Caco-2 (cell line): ENCODE results near the gene SCFD2. TPM values are rescaled to one million over a fixed set of nuclear protein-coding genes. Genes with fewer than 3 reads are reported as not detected.
A peak's percentile ranks its signal among the peaks of the same experiment; 100 is the strongest.

Experiments used
- BruUV-seq: library from RNA; stranded (reverse); fragments of 400-500 nt; replicated peaks from 2 replicates; lab custom pipeline; 2021; lab: Mats Ljungman, UMichigan
- CTCF ChIA-PET: fragments of 300-600 bp; sonication (Branson Sonifier 250); formaldehyde crosslinking; loops from one replicate; lab custom pipeline; 2022; ENCODE audit warnings: antibody characterized with exemption; lab: Charles Lee
- POLR2A ChIA-PET: fragments of 300-600 bp; sonication (Branson Sonifier 250); formaldehyde crosslinking; loops from one replicate; lab custom pipeline; 2022; ENCODE audit warnings: antibody characterized with exemption; lab: Charles Lee
- DNase-seq, 2 experiments: peaks; one replicate each; pipeline versions ENCODE4 v3.0.0 to v3.0.0-alpha.2; 2020 to 2022
- H3K27me3 ChIP-seq: replicated peaks from 2 replicates; pipeline ENCODE4 v1.6.0; 2011; ENCODE audit warnings: low read length; ENCODE audit not compliant: control insufficient read depth, insufficient read depth
- H3K36me3 ChIP-seq: 2 replicates; pipeline ENCODE4 v1.5.1; 2011; ENCODE audit warnings: low read length; ENCODE audit not compliant: control insufficient read depth, insufficient read depth
- H3K4me1 ChIP-seq: fragments of 250-450 bp; sonication (Bioruptor Pico); 2 replicates; pipeline ENCODE4 v1.5.1; 2020; ENCODE audit warnings: mild to moderate bottlenecking
- H3K4me3 ChIP-seq: 2 replicates; pipeline ENCODE4 v1.5.1; 2011; ENCODE audit warnings: low read depth, mild to moderate bottlenecking, control low read depth, low read length
- H3K9me3 ChIP-seq: fragments of 250-450 bp; sonication (Bioruptor Pico); 2 replicates; pipeline ENCODE4 v1.5.1; 2020; ENCODE audit warnings: mild to moderate bottlenecking, moderate library complexity
- H3K27ac Mint-ChIP-seq: one replicate; pipeline ENCODE4 v1.8.0; 2022; ENCODE audit warnings: mixed read lengths; ENCODE audit not compliant: unreplicated experiment
- H3K27me3 Mint-ChIP-seq: one replicate; pipeline ENCODE4 v1.8.0; 2022; ENCODE audit warnings: mixed read lengths; ENCODE audit not compliant: insufficient read depth, unreplicated experiment
- H3K36me3 Mint-ChIP-seq: one replicate; pipeline ENCODE4 v1.8.0; 2022; ENCODE audit warnings: mild to moderate bottlenecking, mixed read lengths; ENCODE audit not compliant: insufficient read depth, unreplicated experiment
- H3K4me1 Mint-ChIP-seq: one replicate; pipeline ENCODE4 v1.8.0; 2022; ENCODE audit warnings: low read depth, mixed read lengths; ENCODE audit not compliant: unreplicated experiment
- H3K4me3 Mint-ChIP-seq: one replicate; pipeline ENCODE4 v1.8.0; 2022; ENCODE audit warnings: mild to moderate bottlenecking, moderate library complexity, mixed read lengths; ENCODE audit not compliant: unreplicated experiment
- H3K9me3 Mint-ChIP-seq: one replicate; pipeline ENCODE4 v1.8.0; 2022; ENCODE audit warnings: mixed read lengths; ENCODE audit not compliant: unreplicated experiment
- CTCF ChIP-seq, 2 experiments: fragments of 200-600 bp in 1 of 2; IDR thresholded peaks; 1 replicate in 1 of 2; 2 replicates in 1 of 2; pipeline versions ENCODE4 v1.5.1 to v1.8.0; 2011 to 2022; ENCODE audit warnings: antibody characterized with exemption in 1 of 2, control low read depth in 1 of 2, inconsistent platforms in 1 of 2, low read depth in 1 of 2, low read length in 1 of 2, mild to moderate bottlenecking in 1 of 2, moderate library complexity in 1 of 2; ENCODE audit not compliant: insufficient read depth in 1 of 2, severe bottlenecking in 1 of 2, unreplicated experiment in 1 of 2
- intact Hi-C: fragments of 100-400 bp; cut with micrococcal nuclease; formaldehyde crosslinking; loops from one replicate; pipeline ENCODE4 v1.10.0; 2022; ENCODE audit not compliant: unreplicated experiment
- total RNA-seq: library from RNA; stranded (reverse); gene quantifications from 2 replicates; pipeline ENCODE4 v1.2.3, GENCODE V29; 2022

SCFD2 gene
- total RNA-seq, 1 experiment from 2014 or later = 12.2 TPM

GRCh38 chr4:52862639-52863161 is 503.2 kb downstream of the SCFD2 start:
- POLR2A ChIA-PET = interaction anchor here (0.9 to 1.1 kb wide), 4 partner anchors 10 to 150 kb away, joined by 3 to 5 read pairs (median 4); partner anchors contain the start of gene ERVMER34-1
- Mint-ChIP-seq H3K27ac (peak overlapping the region; percentile 70), H3K36me3 (peaks cover 47% of the 10 kb centered on the region), H3K9me3 (peaks cover 16% of the 10 kb centered on the region), H3K4me1 (no peaks in the 10 kb centered on the region), H3K27me3 (no peaks in the 10 kb centered on the region), H3K4me3 (peak overlapping the region; percentile 86)
- CTCF ChIA-PET = no interaction called here
- H3K9me3 ChIP-seq = peaks cover 7% of the 10 kb centered on the region
- H3K36me3 ChIP-seq = peaks cover 1% of the 10 kb centered on the region
- DNase-seq = no peak
- H3K27me3 ChIP-seq = no peaks in the 10 kb centered on the region
- no peak for TF ChIP-seq CTCF (IDR thresholded peaks at IDR 0.05; ENCODE audit: insufficient read depth in 1 of 2, low read depth in 1 of 2, low read length in 1 of 2, severe bottlenecking in 1 of 2, unreplicated experiment in 1 of 2)
- intact Hi-C loops = loop anchor here (1.0 to 10.0 kb wide), 7 partner anchors 50 to 486 kb away; partner anchors contain the start of gene ERVMER34-1
- H3K4me3 ChIP-seq = peak overlapping the region; percentile 95
- peaks cover 20% of the 10 kb centered on the region for H3K4me1 ChIP-seq
- BruUV-seq = no TSS peak

DNA sequence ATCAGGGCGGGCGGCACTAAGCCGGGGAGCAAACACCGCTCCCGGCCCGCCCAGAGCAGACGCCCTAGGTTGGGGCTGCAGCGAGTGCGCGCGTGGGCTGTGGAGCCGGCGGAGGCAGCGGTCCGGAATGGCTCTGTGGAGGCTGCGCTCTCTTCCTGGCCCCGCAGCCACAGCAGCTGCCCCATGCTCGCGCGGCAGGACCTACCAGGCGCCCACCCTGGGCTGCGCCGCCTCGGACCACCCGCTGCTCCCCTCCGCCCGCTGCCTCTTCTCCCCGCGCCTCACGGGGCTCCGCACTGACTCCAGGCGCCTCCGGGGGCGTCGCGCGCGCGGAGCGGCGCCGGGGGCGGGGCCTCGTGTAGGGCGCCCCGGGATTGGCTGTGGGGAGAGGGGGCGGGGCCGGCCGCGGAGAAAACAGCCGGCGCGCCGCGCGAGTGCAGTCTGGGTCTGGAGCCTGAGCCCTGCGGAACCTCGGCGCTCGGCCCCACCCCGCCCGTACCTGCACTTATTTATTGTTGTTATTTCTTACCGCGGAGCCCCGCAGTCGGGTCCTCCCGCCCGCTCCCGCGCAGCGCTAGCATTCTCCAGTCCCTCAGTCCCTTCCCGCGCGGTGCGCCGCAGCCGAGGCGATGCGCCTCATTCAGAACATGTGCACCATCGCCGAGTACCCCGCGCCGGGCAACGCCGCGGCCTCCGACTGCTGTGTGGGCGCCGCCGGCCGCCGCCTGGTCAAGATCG is 503.8 kb downstream of the SCFD2 start, which contains the start of gene RASL11B:
RASL11B (plus strand) TSS at position 439 of the 738 bp plus-strand sequence; CDS start at position 630, 191 bp downstream.
- Mint-ChIP-seq H3K4me3 (peak within 1 kb of the TSS; percentile 86), H3K27ac (peak within 1 kb of the TSS; percentile 70), H3K36me3 (peaks cover 43% of the 10 kb centered on the region), H3K4me1 (no peaks in the 10 kb centered on the region), H3K9me3 (peaks cover 22% of the 10 kb centered on the region), H3K27me3 (no peaks in the 10 kb centered on the region)
- DNase-seq = peak; percentile 78 to 93
- Histone ChIP-seq H3K4me3 (peak within 1 kb of the TSS; percentile 95), H3K27me3 (no peaks in the 10 kb centered on the region), H3K4me1 (peaks cover 20% of the 10 kb centered on the region), H3K36me3 (peaks cover 1% of the 10 kb centered on the region), H3K9me3 (peaks cover 14% of the 10 kb centered on the region)
- TF ChIP-seq CTCF (IDR thresholded peaks at IDR 0.05; ENCODE audit: insufficient read depth in 1 of 2, low read depth in 1 of 2, low read length in 1 of 2, severe bottlenecking in 1 of 2, unreplicated experiment in 1 of 2) = peak in 1 of 2 experiments; percentile 21
- intact Hi-C loops = loop anchor here (1.0 to 10.0 kb wide), 7 partner anchors 50 to 486 kb away; partner anchors contain the start of gene ERVMER34-1
- CTCF ChIA-PET = no interaction called here
- POLR2A ChIA-PET = interaction anchor here (0.9 to 1.1 kb wide), 2 partner anchors 46 to 150 kb away, joined by 3 to 5 read pairs; no protein-coding TSS in a partner anchor
- no TSS peak for BruUV-seq

GRCh38 chr4:52861171-52861823 is 504.6 kb downstream of the SCFD2 start:
- CTCF ChIA-PET = no interaction called here

More at GRCh38 chr4:52861171-52861823, 504.6 kb downstream of the SCFD2 start:
- H3K36me3 Mint-ChIP-seq = peaks cover 38% of the 10 kb centered on the region
- intact Hi-C loops = loop anchor here (5.0 to 10.0 kb wide), 4 partner anchors 51 to 109 kb away; partner anchors contain the start of gene ERVMER34-1
- peak overlapping the region; percentile 86 for H3K4me3 Mint-ChIP-seq
- H3K4me1 Mint-ChIP-seq = no peaks in the 10 kb centered on the region
- DNase-seq = no peak
- TSS peak; percentile 85 for BruUV-seq
- H3K9me3 Mint-ChIP-seq = peaks cover 22% of the 10 kb centered on the region
- Histone ChIP-seq H3K4me3 (peak overlapping the region; percentile 95), H3K4me1 (peaks cover 20% of the 10 kb centered on the region), H3K36me3 (peaks cover 1% of the 10 kb centered on the region), H3K9me3 (peaks cover 14% of the 10 kb centered on the region), H3K27me3 (no peaks in the 10 kb centered on the region)
- TF ChIP-seq CTCF (IDR thresholded peaks at IDR 0.05; ENCODE audit: insufficient read depth in 1 of 2, low read depth in 1 of 2, low read length in 1 of 2, severe bottlenecking in 1 of 2, unreplicated experiment in 1 of 2) = no peak
- H3K27me3 Mint-ChIP-seq = no peaks in the 10 kb centered on the region
- POLR2A ChIA-PET = interaction anchor here (0.9 kb wide), 1 partner anchor 46 kb away, joined by 3 read pairs; no protein-coding TSS in a partner anchor
- H3K27ac Mint-ChIP-seq = peak overlapping the region; percentile 70
